Left ventricle myocardium superior (tissue), 1 donor: ENCODE data around the gene TAS2R13. TPM values are rescaled to one million over a fixed set of nuclear protein-coding genes. Genes with fewer than 3 reads are reported as not detected.

Source experiments
- ATAC-seq: fragments of 200-7000 bp; cut with Tn5 transposase; one replicate; pipeline ENCODE4 v1.9.1; 2020; ENCODE audit warnings: mild to moderate bottlenecking, moderate library complexity
- DNase-seq: peaks from one replicate; pipeline ENCODE4 v3.0.0-alpha.2; 2020
- intact Hi-C: fragments of 100-400 bp; cut with micrococcal nuclease; formaldehyde crosslinking; loops from one replicate; pipeline ENCODE4 v1.11.0; 2022
- total RNA-seq: library from RNA; stranded (reverse); fragmentation: NEBNext Ultra II Directional; extraction: Animal tissue kit (Norgen Biotek cat#: 25700); gene quantifications from one replicate; pipeline ENCODE4 v1.2.1, GENCODE V29; 2021
- donor health status: DM: no; HTN: yes; CAD: no; lungs with severe emphysema.

The TAS2R13 gene
- total RNA-seq, 1 donor from 2014 or later: 0.30 TPM

DNA sequence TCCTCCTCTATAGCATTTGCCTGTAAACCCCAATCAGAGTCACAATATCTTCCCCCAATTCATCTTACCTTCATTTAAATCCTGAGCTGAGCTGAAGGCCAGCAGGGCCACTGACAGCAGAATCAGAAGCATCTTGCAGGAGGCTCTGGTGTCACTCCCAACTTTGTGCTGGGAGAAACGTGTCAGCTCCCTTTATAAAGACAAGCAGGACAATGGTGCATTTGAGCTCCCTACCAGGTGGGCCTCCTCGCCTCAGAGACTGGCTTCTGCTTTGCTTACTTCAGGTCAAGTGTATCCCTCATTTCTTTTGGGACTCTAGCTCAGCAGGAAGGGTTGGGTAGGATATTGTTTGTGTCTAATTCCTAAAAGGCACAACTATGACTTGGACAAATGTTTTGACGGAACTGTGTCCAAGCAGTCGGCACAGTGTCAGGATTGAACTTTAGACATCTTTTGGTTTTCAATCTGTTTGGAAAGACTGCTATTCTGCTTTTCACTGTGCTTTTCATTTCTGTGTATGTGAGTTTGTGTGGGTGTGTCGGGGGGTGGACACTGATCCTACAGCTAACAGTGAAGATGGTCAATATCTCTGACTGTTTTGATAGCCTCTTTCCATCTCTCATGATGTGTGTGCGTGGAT is 25.2 kb downstream of the TAS2R13 start, which contains the start of gene PRH1:
PRH1 (minus strand) TSS at position 170 of the 640 bp plus-strand sequence; CDS start at position 132, 38 bp downstream.
- DNase-seq (no peak), ATAC-seq (no peak)
- intact Hi-C loops: no loop called here

DNA sequence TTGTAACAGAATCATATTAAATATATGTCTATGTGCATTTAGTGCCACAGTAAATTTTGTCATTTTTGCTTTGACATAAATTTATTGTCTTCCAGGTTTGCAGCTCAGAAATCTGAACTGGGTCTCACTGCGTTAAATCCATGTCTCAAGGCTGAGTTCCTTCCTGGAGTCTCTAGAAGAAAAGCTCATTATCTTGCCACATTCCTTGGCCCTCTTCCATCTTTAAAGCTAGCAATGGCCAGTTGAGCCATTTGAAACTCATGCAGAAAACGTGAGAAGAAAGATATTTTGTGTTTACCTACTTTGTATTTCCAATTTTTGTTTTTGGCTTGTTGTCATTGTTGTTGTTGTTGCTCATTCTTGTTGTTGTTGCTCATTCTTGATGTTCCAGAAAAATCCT is 36.0 kb downstream of the TAS2R13 start:
- intact Hi-C loops: no loop called here
- no peak for ATAC-seq
- DNase-seq: no peak

DNA sequence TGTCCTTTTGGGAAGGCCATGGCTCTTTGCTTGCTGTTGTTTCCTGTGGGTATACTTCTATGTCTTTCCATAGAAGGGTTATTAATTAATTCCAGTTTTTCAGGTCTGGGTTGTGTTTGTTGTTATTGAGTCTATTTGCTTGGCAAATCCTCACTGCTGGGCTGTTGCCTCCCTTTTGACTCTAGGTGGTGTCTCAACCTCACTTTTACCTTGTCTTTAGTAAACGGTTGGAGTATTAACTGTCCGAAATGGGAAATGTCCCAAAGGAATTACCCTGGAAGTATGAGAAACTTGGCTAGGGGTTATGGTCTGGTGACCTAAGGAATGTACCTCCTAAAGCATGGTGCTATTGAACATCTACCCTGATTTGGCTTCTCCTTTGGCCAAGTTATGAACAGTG is 42.0 kb downstream of the TAS2R13 start:
- ATAC-seq: no peak
- intact Hi-C loops: no loop called here
- DNase-seq: no peak

DNA sequence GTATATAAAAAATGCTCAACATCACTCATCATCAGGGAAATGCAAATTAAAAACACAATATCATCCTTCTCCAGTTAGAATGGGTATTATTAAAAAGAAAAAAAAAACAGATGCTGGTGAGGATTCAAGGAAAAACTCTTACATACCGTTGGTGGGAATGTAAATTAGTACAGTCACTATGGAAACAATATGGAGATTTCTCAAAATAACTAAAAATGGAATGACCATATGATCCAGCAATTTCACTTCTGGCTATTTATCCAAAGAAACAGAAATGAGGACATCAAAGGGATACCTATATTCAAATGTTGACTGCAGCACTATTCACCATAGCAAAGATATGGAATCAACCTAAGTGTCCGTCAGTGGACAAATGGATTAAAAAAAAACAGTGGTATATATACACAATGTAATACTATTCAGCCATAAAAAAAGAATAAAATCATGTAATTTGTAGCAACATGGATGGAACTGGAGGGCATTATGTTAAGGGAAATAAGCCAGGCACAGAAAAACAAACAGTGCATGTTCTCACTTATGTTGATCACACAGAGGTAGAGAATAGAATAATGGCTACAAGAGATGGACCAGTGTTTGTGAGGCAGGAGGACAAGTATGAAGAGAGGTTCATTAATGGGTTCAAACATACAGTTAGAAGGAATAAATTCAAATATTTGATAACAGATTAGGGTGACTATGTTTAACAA is 45.7 kb downstream of the TAS2R13 start:
- DNase-seq: no peak
- intact Hi-C loops: no loop called here
- ATAC-seq: no peak

DNA sequence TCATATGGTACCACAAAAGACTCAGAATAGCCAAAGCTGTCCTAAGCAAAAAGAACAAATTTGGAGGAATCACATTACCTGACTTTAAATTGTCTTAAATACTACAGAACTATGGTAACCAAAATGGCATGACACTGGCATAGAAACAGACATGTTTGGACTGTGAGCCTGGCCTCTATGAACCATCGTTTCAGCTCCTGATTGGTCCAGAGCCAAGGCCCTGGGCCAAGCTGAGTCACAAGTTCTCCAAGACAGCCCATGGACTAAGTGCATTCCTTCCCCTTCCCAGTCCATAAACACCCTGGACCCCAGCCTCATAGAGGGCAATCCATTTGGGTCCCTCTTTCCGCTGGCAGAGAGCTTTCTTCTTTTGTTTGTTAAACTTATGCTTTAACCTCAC is 48.0 kb downstream of the TAS2R13 start:
- intact Hi-C loops: no loop called here
- no peak for ATAC-seq
- no peak for DNase-seq

Other genes with a start within 250 kb of the TAS2R13 start
- gene STYK1, start 235.5 kb downstream of the TAS2R13 start, total RNA-seq: not detected
- gene YBX3, start 186.2 kb downstream of the TAS2R13 start, total RNA-seq: 773 TPM
- gene TAS2R7, start 106.9 kb downstream of the TAS2R13 start, total RNA-seq: not detected
- gene TAS2R8, start 102.3 kb downstream of the TAS2R13 start, total RNA-seq: not detected
- not detected for gene TAS2R9, start 99.4 kb downstream of the TAS2R13 start, total RNA-seq
- gene TAS2R10, start 83.2 kb downstream of the TAS2R13 start, total RNA-seq: not detected
- gene PRR4, start 60.1 kb downstream of the TAS2R13 start, total RNA-seq: 0.94 TPM
- gene PRH1, start 25.3 kb downstream of the TAS2R13 start, total RNA-seq: 3.8 TPM
- gene PRH2, start 19.7 kb upstream of the TAS2R13 start, total RNA-seq: not detected
- gene TAS2R14, start 29.7 kb upstream of the TAS2R13 start, total RNA-seq: 0.45 TPM
- 0.25 TPM for gene TAS2R50, start 77.3 kb upstream of the TAS2R13 start, total RNA-seq
- 0.42 TPM for gene TAS2R20, start 88.7 kb upstream of the TAS2R13 start, total RNA-seq
- 0.77 TPM for gene TAS2R19, start 113.1 kb upstream of the TAS2R13 start, total RNA-seq
- 0.67 TPM for gene TAS2R31, start 121.8 kb upstream of the TAS2R13 start, total RNA-seq
- gene TAS2R46, start 152.7 kb upstream of the TAS2R13 start, total RNA-seq: 0.27 TPM
- not detected for gene TAS2R43, start 182.8 kb upstream of the TAS2R13 start, total RNA-seq
- gene TAS2R30, start 225.1 kb upstream of the TAS2R13 start, total RNA-seq: 0.72 TPM